ENCODE data around the gene TRIM29. TPM values are rescaled to one million over a fixed set of nuclear protein-coding genes. Genes with fewer than 3 reads are reported as not detected.

The TRIM29 gene
- total RNA-seq (2021) (208 and 293 TPM in 2 replicates), Bru-seq, nascent RNA (percentile 70 among the genes with signal in this experiment), BruChase-seq, experiment 1, labeled RNA remaining after a 2-hour chase (percentile 77 among the genes with signal in this experiment), BruChase-seq, experiment 2, labeled RNA remaining after a 6-hour chase (percentile 95 among the genes with signal in this experiment)
- long read RNA-seq, transcript TRIM29-210 (6 exons, 2,217 nt): major isoform, 84 of 1,051 reads
- long read RNA-seq, partial matches to known transcripts: 300 of 1,051 reads
- long read RNA-seq, other reads (novel, unspliced or antisense): 658 of 1,051 reads

- no TSS peak for BruUV-seq (replicated peaks)
- CTCF ChIA-PET: interaction anchor here (1.1 kb wide), 1 partner anchor 13 kb away, joined by 3 read pairs; no protein-coding TSS in a partner anchor
- POLR2A ChIA-PET (ENCODE audit: unreplicated experiment): interaction anchor here (0.5 to 0.7 kb wide), 3 partner anchors 13 to 74 kb away, joined by 6 to 9 read pairs (median 7); no protein-coding TSS in a partner anchor
- Histone ChIP-seq H3K4me3 (peak within 1 kb of the TSS; percentile 60), H3K4me2 (peak within 1 kb of the TSS; percentile 86), H3F3A (ENCODE audit: insufficient read depth, low read depth) (peaks cover 24% of the 10 kb centered on the region; the same call in 1 of the 2 replicates), H3K9me3 (ENCODE audit: insufficient read depth, low read depth) (no peaks in the 10 kb centered on the region), H3K27ac (peak within 1 kb of the TSS; percentile 71), H3K36me3 (ENCODE audit: low read depth) (no peaks in the 10 kb centered on the region), H3K4me1 (replicated peaks; ENCODE audit: insufficient read depth) (peaks cover 46% of the 10 kb centered on the region), H2AFZ (peak within 1 kb of the TSS; percentile 71), H3K79me2 (ENCODE audit: low read depth) (peaks cover 10% of the 10 kb centered on the region), H3K27me3 (ENCODE audit: insufficient read depth, low read depth) (no peaks in the 10 kb centered on the region), H3K9me2 (ENCODE audit: insufficient read depth) (no peaks in the 10 kb centered on the region), H4K20me1 (ENCODE audit: insufficient read depth) (no peaks in the 10 kb centered on the region)
- no peak for TF ChIP-seq EZH2 (IDR thresholded peaks at IDR 0.05; ENCODE audit: low read depth)
- TF ChIP-seq CTCF (conservative IDR thresholded peaks at IDR 0.05): peak; percentile 62
- DNase-seq: peak; percentile 74 to 95
- intact Hi-C loops (cut with micrococcal nuclease; ENCODE audit: unreplicated experiment): loop anchor here (1.0 kb wide), 1 partner anchor 13 kb away; no protein-coding TSS in a partner anchor
Measured at GRCh38 chr11:120137611-120138521, at the start of gene TRIM29. Gene TRIM29 (minus strand): TSS chr11:120138113. CDS start chr11:120138031, 82 bp downstream.

GRCh38 chr11:120186774-120187591, 49.1 kb upstream of the TRIM29 start:
- no peaks in the 10 kb centered on the region for H3K9me3 ChIP-seq (ENCODE audit: insufficient read depth, low read depth)
- intact Hi-C loops (cut with micrococcal nuclease; ENCODE audit: unreplicated experiment): no loop called here
- no peaks in the 10 kb centered on the region for H3F3A ChIP-seq (ENCODE audit: insufficient read depth, low read depth)
- DNase-seq: no peak
- H3K9me2 ChIP-seq (ENCODE audit: insufficient read depth): no peaks in the 10 kb centered on the region
- no peak overlapping the region for H3K4me3 ChIP-seq
- H3K27ac ChIP-seq: no peak overlapping the region
- H3K79me2 ChIP-seq (ENCODE audit: low read depth): no peaks in the 10 kb centered on the region
- ChIA-PET POLR2A (ENCODE audit: unreplicated experiment) (no interaction called here), CTCF (no interaction called here)
- H4K20me1 ChIP-seq (ENCODE audit: insufficient read depth): no peaks in the 10 kb centered on the region
- peaks cover 4% of the 10 kb centered on the region; the same call in 1 of the 2 replicates for H3K27me3 ChIP-seq (ENCODE audit: insufficient read depth, low read depth)
- no peaks in the 10 kb centered on the region for H3K36me3 ChIP-seq (ENCODE audit: low read depth)
- H2AFZ ChIP-seq: no peak overlapping the region
- BruUV-seq (replicated peaks): no TSS peak
- TF ChIP-seq EZH2 (IDR thresholded peaks at IDR 0.05; ENCODE audit: low read depth) (no peak), CTCF (conservative IDR thresholded peaks at IDR 0.05) (no peak)
- H3K4me1 ChIP-seq (replicated peaks; ENCODE audit: insufficient read depth): no peaks in the 10 kb centered on the region
- no peak overlapping the region for H3K4me2 ChIP-seq

GRCh38 chr11:120186456-120186773, 48.5 kb upstream of the TRIM29 start:
- H3K4me1 ChIP-seq (replicated peaks; ENCODE audit: insufficient read depth): no peaks in the 10 kb centered on the region
- H4K20me1 ChIP-seq (ENCODE audit: insufficient read depth): no peaks in the 10 kb centered on the region
- no peaks in the 10 kb centered on the region for H3F3A ChIP-seq (ENCODE audit: insufficient read depth, low read depth)
- H3K9me2 ChIP-seq (ENCODE audit: insufficient read depth): no peaks in the 10 kb centered on the region
- BruUV-seq (replicated peaks): no TSS peak
- H2AFZ ChIP-seq: no peak overlapping the region
- DNase-seq: no peak
- no peaks in the 10 kb centered on the region for H3K79me2 ChIP-seq (ENCODE audit: low read depth)
- H3K27me3 ChIP-seq (ENCODE audit: insufficient read depth, low read depth): no peaks in the 10 kb centered on the region; the same call in 1 of the 2 replicates
- TF ChIP-seq CTCF (conservative IDR thresholded peaks at IDR 0.05) (no peak), EZH2 (IDR thresholded peaks at IDR 0.05; ENCODE audit: low read depth) (no peak)
- H3K9me3 ChIP-seq (ENCODE audit: insufficient read depth, low read depth): no peaks in the 10 kb centered on the region
- no peak overlapping the region for H3K27ac ChIP-seq
- intact Hi-C loops (cut with micrococcal nuclease; ENCODE audit: unreplicated experiment): no loop called here
- ChIA-PET CTCF (interaction anchor here (0.6 kb wide), 1 partner anchor 44 kb away, joined by 5 read pairs; no protein-coding TSS in a partner anchor), POLR2A (ENCODE audit: unreplicated experiment) (no interaction called here)
- H3K4me3 ChIP-seq: no peak overlapping the region
- H3K4me2 ChIP-seq: no peak overlapping the region
- no peaks in the 10 kb centered on the region for H3K36me3 ChIP-seq (ENCODE audit: low read depth)
